ENCODE measurements around the gene TTC29.
"Not testable (repeated sequence)": the region's sequence is repeated elsewhere in the genome, so short reads cannot be mapped to it uniquely, and the experiment has no call there.

TTC29 gene

DNA sequence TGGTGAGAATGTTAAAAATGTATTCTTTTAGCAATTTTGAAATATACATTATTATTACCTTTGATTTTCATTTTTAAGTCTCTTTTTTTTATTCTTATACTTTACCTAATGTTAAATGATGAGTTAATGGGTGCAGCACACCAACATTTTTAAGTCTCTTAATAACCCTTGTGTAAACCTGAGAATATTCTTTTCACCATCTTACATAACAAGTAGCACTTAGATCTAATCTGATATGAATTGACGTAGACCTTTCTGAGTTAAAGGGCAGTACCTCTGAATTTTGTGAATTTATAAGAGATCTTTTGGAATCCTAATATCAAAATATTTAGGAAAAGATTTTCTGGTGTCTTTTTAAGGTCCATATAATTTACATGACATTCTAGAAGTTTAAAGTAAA, 110.6 kb downstream of the TTC29 start:
- H3K4me3 ChIP-seq (ENCODE audit: severe bottlenecking) = no peak overlapping the region
- H3K9me3 ChIP-seq (ENCODE audit: severe bottlenecking) = no peaks in the 10 kb centered on the region
- no peaks in the 10 kb centered on the region for H3K4me1 ChIP-seq (ENCODE audit: insufficient read depth, poor library complexity, severe bottlenecking)
- no peaks in the 10 kb centered on the region for H3K36me3 ChIP-seq (ENCODE audit: low read depth)
- ATAC-seq (ENCODE audit: low read depth) = no peak
- DNase-seq (ENCODE audit: low spot score) = no peak
- no peak overlapping the region for H3K27ac ChIP-seq (ENCODE audit: poor library complexity, severe bottlenecking)
- TF ChIP-seq CTCF (IDR thresholded peaks at IDR 0.05; ENCODE audit: poor library complexity, severe bottlenecking) = no peak
- H3K27me3 ChIP-seq (ENCODE audit: insufficient read depth, poor library complexity, severe bottlenecking) = peaks cover 3% of the 10 kb centered on the region

DNA sequence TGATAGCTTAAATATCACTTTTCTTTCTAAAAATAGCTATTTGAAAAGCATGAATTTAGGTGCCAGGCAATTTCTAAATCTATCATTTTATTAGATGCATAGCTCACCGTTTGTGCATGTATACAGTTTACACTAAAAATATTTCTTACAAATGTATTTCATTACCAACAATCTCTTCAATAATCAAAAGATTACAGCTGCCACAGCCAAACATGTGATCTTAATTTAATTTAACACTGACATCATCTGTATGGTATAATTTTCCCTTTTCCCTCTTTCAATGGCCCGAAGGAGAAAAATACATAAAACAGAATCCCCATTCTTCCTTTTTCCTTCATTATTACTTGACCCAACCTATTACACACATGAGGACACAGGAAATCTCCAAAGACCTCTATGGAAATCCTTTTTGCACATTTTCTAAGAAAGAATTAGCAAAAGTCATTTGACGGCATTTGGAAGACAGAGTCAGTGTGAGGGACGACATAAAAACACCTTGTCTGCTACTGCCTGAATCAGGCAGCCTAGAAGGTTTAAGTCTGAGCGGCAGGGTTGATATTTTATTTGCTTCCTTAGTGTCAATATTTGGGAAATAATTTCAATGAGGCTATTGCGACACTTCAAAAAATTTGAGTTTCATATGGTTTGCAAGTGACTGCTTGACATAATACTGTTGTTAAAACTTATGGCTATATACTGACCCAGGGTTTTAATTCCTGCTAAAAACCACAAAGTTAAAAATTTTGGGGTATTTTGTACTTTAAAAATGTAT, 111.2 kb downstream of the TTC29 start:
- DNase-seq (ENCODE audit: low spot score) = no peak
- peaks cover 3% of the 10 kb centered on the region for H3K27me3 ChIP-seq (ENCODE audit: insufficient read depth, poor library complexity, severe bottlenecking)
- no peak overlapping the region for H3K27ac ChIP-seq (ENCODE audit: poor library complexity, severe bottlenecking)
- H3K4me1 ChIP-seq (ENCODE audit: insufficient read depth, poor library complexity, severe bottlenecking) = no peaks in the 10 kb centered on the region
- no peak overlapping the region for H3K4me3 ChIP-seq (ENCODE audit: severe bottlenecking)
- H3K36me3 ChIP-seq (ENCODE audit: low read depth) = no peaks in the 10 kb centered on the region
- no peak for TF ChIP-seq CTCF (IDR thresholded peaks at IDR 0.05; ENCODE audit: poor library complexity, severe bottlenecking)
- ATAC-seq (ENCODE audit: low read depth) = no peak
- H3K9me3 ChIP-seq (ENCODE audit: severe bottlenecking) = no peaks in the 10 kb centered on the region

- Histone ChIP-seq H3K9me3 (ENCODE audit: severe bottlenecking) (no peaks in the 10 kb centered on the region), H3K36me3 (ENCODE audit: low read depth) (no peaks in the 10 kb centered on the region), H3K4me1 (ENCODE audit: insufficient read depth, poor library complexity, severe bottlenecking) (no peaks in the 10 kb centered on the region), H3K27me3 (ENCODE audit: insufficient read depth, poor library complexity, severe bottlenecking) (peaks cover 3% of the 10 kb centered on the region), H3K4me3 (ENCODE audit: severe bottlenecking) (no peak overlapping the region), H3K27ac (ENCODE audit: poor library complexity, severe bottlenecking) (no peak overlapping the region)
- DNase-seq (ENCODE audit: low spot score) (no peak), ATAC-seq (ENCODE audit: low read depth) (no peak)
- no peak for TF ChIP-seq CTCF (IDR thresholded peaks at IDR 0.05; ENCODE audit: poor library complexity, severe bottlenecking)
Measured at GRCh38 chr4:146833530-146833929, 112.1 kb downstream of the TTC29 start.

GRCh38 chr4:146822980-146823379, 122.7 kb downstream of the TTC29 start:
- not testable (repeated sequence) for DNase-seq (ENCODE audit: low spot score); H3K4me1 ChIP-seq (ENCODE audit: insufficient read depth, poor library complexity, severe bottlenecking); H3K27ac ChIP-seq (ENCODE audit: poor library complexity, severe bottlenecking); H3K27me3 ChIP-seq (ENCODE audit: insufficient read depth, poor library complexity, severe bottlenecking); H3K4me3 ChIP-seq (ENCODE audit: severe bottlenecking); ATAC-seq (ENCODE audit: low read depth); H3K9me3 ChIP-seq (ENCODE audit: severe bottlenecking); H3K36me3 ChIP-seq (ENCODE audit: low read depth)

GRCh38 chr4:146814750-146815149, 130.9 kb downstream of the TTC29 start:
- TF ChIP-seq CTCF (IDR thresholded peaks at IDR 0.05; ENCODE audit: poor library complexity, severe bottlenecking) = no peak
- Histone ChIP-seq H3K36me3 (ENCODE audit: low read depth) (no peaks in the 10 kb centered on the region), H3K27ac (ENCODE audit: poor library complexity, severe bottlenecking) (no peak overlapping the region), H3K27me3 (ENCODE audit: insufficient read depth, poor library complexity, severe bottlenecking) (peaks cover 2% of the 10 kb centered on the region), H3K9me3 (ENCODE audit: severe bottlenecking) (no peaks in the 10 kb centered on the region), H3K4me1 (ENCODE audit: insufficient read depth, poor library complexity, severe bottlenecking) (no peaks in the 10 kb centered on the region), H3K4me3 (ENCODE audit: severe bottlenecking) (no peak overlapping the region)
- DNase-seq (ENCODE audit: low spot score) = no peak
- ATAC-seq (ENCODE audit: low read depth) = no peak

Measured in RWPE2 (cell line).